Spleen (tissue), 7 donors: ENCODE results near the gene INSM1.

Source experiments
- CTCF ChIP-seq, 11 experiments: fragments of 200-600 bp in 7 of 11; fragments of 450-650 bp in 4 of 11; sonication (generic) in 4 of 11; IDR thresholded peaks in 8 of 11; conservative IDR thresholded peaks in 3 of 11; 1 replicate in 7 of 11; 2 replicates in 4 of 11; pipeline versions ENCODE4 v1.4.0 to v1.8.0; 2016 to 2021; ENCODE audit warnings: antibody characterized with exemption in 11 of 11, inconsistent platforms in 4 of 11, mild to moderate bottlenecking in 1 of 11
- POLR2A ChIP-seq, 3 donors: fragments of 450-650 bp; IDR thresholded peaks; one replicate each; pipeline ENCODE4 v1.5.1; 2017; ENCODE audit warnings: antibody characterized with exemption in 3 of 3, mild to moderate bottlenecking in 1 of 3
- donor health status: DM: no; HTN: no; CAD: no; lungs with moderate emphysema.
- donor health status: DM: no; HTN: no; CAD: no.
- donor health status: DM: no; HTN: no; CAD: no.

GRCh38 chr20:20410678-20411077 lies 42.8 kb downstream of the INSM1 start:
- TF ChIP-seq POLR2A (IDR thresholded peaks at IDR 0.05), result no peak
- TF ChIP-seq CTCF (IDR thresholded peaks at IDR 0.05 in 8 of 11, conservative IDR thresholded peaks at IDR 0.05 in 3 of 11), result no peak
